B cell (primary cell): ENCODE results near the gene NTHL1. TPM values are rescaled to one million over a fixed set of nuclear protein-coding genes. Genes with fewer than 3 reads are reported as not detected.

Experiments
- ATAC-seq: fragments of 200-7000 bp; cut with Tn5 transposase; one replicate; pipeline ENCODE4 v1.10.0; 2021; ENCODE audit warnings: low read depth, mild to moderate bottlenecking, moderate number of reproducible peaks, moderate library complexity
- CTCF ChIA-PET: fragments of 350-600 bp; sonication (Branson Sonifier 250); formaldehyde crosslinking; loops from one replicate; lab custom pipeline; 2021; ENCODE audit warnings: antibody characterized with exemption, inconsistent platforms; lab: Charles Lee
- POLR2A ChIA-PET: fragments of 350-600 bp; sonication (Branson Sonifier 250); formaldehyde crosslinking; loops from one replicate; lab custom pipeline; 2021; ENCODE audit warnings: antibody characterized with exemption; lab: Charles Lee
- DNase-seq: peaks from one replicate; pipeline ENCODE4 v3.0.0; 2013
- H2AFZ ChIP-seq: 2 replicates; pipeline ENCODE4 v1.6.1; 2012; ENCODE audit warnings: mild to moderate bottlenecking, low read depth, low read length; ENCODE audit not compliant: insufficient read depth, poor library complexity, severe bottlenecking
- H3K27ac ChIP-seq, 2 donors: 1 replicate in 1 of 2; 2 replicates in 1 of 2; pipeline ENCODE4 v1.5.1; 2012 to 2013; ENCODE audit warnings: low read length in 2 of 2, mild to moderate bottlenecking in 2 of 2, moderate library complexity in 1 of 2
- H3K27me3 ChIP-seq, 4 experiments: fragments of 200-600 bp in 1 of 4; sonication (generic) in 1 of 4; replicated peaks in 1 of 4; 1 replicate in 2 of 4; 2 replicates in 2 of 4; pipeline versions ENCODE4 v1.6.1 to v1.7.0; 2013 to 2016; ENCODE audit warnings: low read length in 3 of 4, mild to moderate bottlenecking in 2 of 4, mixed read lengths in 1 of 4, moderate library complexity in 1 of 4; ENCODE audit not compliant: insufficient read depth in 4 of 4, control insufficient read depth in 3 of 4; ENCODE audit errors: control extremely low read depth in 1 of 4
- H3K36me3 ChIP-seq, 2 experiments: replicated peaks in 1 of 2; 1 replicate in 1 of 2; 2 replicates in 1 of 2; pipeline versions ENCODE4 v1.6.1 to v1.7.1; 2013; ENCODE audit warnings: low read length in 1 of 2; ENCODE audit not compliant: insufficient read depth in 2 of 2, control insufficient read depth in 1 of 2; ENCODE audit errors: control extremely low read depth in 1 of 2, extremely low read depth in 1 of 2
- H3K4me1 ChIP-seq, 2 donors: fragments of 200-600 bp in 1 of 2; sonication (generic) in 1 of 2; 1 replicate in 1 of 2; 2 replicates in 1 of 2; pipeline versions ENCODE4 v1.5.1 to v1.6.1; 2013 to 2017; ENCODE audit warnings: low read length in 2 of 2; ENCODE audit not compliant: control insufficient read depth in 2 of 2, insufficient read depth in 2 of 2
- H3K4me2 ChIP-seq: replicated peaks from 2 replicates; pipeline ENCODE3; 2012; ENCODE audit warnings: mild to moderate bottlenecking, low read depth, low read length; ENCODE audit not compliant: poor library complexity, severe bottlenecking
- H3K4me3 ChIP-seq, 5 experiments: fragments of 200-600 bp in 1 of 5; sonication (generic) in 1 of 5; 1 replicate in 3 of 5; 2 replicates in 2 of 5; pipeline versions ENCODE4 v1.5.1 to v1.7.0; 2011 to 2016; ENCODE audit warnings: low read length in 4 of 5, mild to moderate bottlenecking in 4 of 5, low read depth in 2 of 5, control low read depth in 1 of 5, moderate library complexity in 1 of 5; ENCODE audit not compliant: insufficient read depth in 1 of 5; ENCODE audit errors: control extremely low read depth in 1 of 5, extremely low read depth in 1 of 5
- H3K79me2 ChIP-seq: fragments of 200-600 bp; sonication (generic); one replicate; pipeline ENCODE4 v1.6.0; 2016; ENCODE audit warnings: low read length; ENCODE audit not compliant: control insufficient read depth, insufficient read depth
- H3K9ac ChIP-seq: fragments of 200-600 bp; sonication (generic); 2 replicates; pipeline ENCODE4 v1.6.1; 2017; ENCODE audit warnings: mild to moderate bottlenecking, low read length, moderate library complexity
- H3K9me3 ChIP-seq, 3 donors: one replicate each; pipeline versions ENCODE4 v1.6.1 to v1.7.1; 2013; ENCODE audit warnings: low read length in 2 of 3; ENCODE audit not compliant: control insufficient read depth in 2 of 3, insufficient read depth in 1 of 3; ENCODE audit errors: control extremely low read depth in 1 of 3
- H4K20me1 ChIP-seq: 2 replicates; pipeline ENCODE4 v1.6.0; 2012; ENCODE audit warnings: mild to moderate bottlenecking, low read length; ENCODE audit not compliant: insufficient read depth, control insufficient read depth, poor library complexity, severe bottlenecking
- H3K27ac Mint-ChIP-seq: one replicate; pipeline ENCODE4 v1.8.0; 2021; ENCODE audit warnings: mixed read lengths
- H3K27me3 Mint-ChIP-seq: one replicate; pipeline ENCODE4 v1.8.0; 2021; ENCODE audit warnings: mixed read lengths
- H3K4me1 Mint-ChIP-seq: one replicate; pipeline ENCODE4 v1.8.0; 2021; ENCODE audit warnings: mixed read lengths
- H3K4me3 Mint-ChIP-seq: one replicate; pipeline ENCODE4 v1.8.0; 2021; ENCODE audit warnings: mixed read lengths
- H3K9me3 Mint-ChIP-seq: one replicate; pipeline ENCODE4 v1.8.0; 2022; ENCODE audit warnings: mixed read lengths; ENCODE audit not compliant: insufficient read depth
- EZH2 ChIP-seq: IDR thresholded peaks from 2 replicates; pipeline ENCODE4 v1.6.1; 2012; ENCODE audit warnings: borderline replicate concordance, low read depth, mild to moderate bottlenecking, moderate library complexity, low read length; ENCODE audit not compliant: insufficient read depth, poor library complexity, severe bottlenecking
- WGBS: methylation state at CpG from one replicate; pipeline ENCODE4 v1.1.5; 2013; ENCODE audit warnings: missing lambda C conversion rate; ENCODE audit not compliant: insufficient coverage; 5-methylcytosine and 5-hydroxymethylcytosine counted together
- intact Hi-C: fragments of 100-400 bp; cut with micrococcal nuclease; formaldehyde crosslinking; loops from one replicate; pipeline ENCODE4 v1.10.0; 2022
- polyA plus RNA-seq: library from polyadenylated mRNA; depleted of rRNA; stranded (reverse); fragments of >200 nt; gene quantifications from 2 replicates; pipeline ENCODE4 v1.2.3, GENCODE V29; 2012
- total RNA-seq, 2 donors: library from RNA; stranded (reverse); fragments of 120-200 nt in 1 of 2; gene quantifications; 1 replicate in 1 of 2; 2 replicates in 1 of 2; pipeline versions ENCODE4 v1.2.3 to v1.2.4, GENCODE V29; 2013 to 2022
- TF ChIP-seq, protein P1 (sequence below): fragments of 200-600 bp; IDR thresholded peaks from one replicate; pipeline ENCODE4 v1.8.0; 2022; ENCODE audit warnings: antibody characterized with exemption, mild to moderate bottlenecking

NTHL1 gene
- total and polyA plus RNA-seq, 2 donors (not counting 1 experiment from before 2014, with no cell fraction given), result 17.5 to 27.6 TPM

GRCh38 chr16:2024032-2024420, 23.6 kb downstream of the NTHL1 start:
- H3K4me3 ChIP-seq, result no peak overlapping the region
- ATAC-seq (no peak), DNase-seq (no peak)
- peaks cover 34 to 41% of the 10 kb centered on the region in 2 donors for H3K4me1 ChIP-seq
- POLR2A ChIA-PET, result no interaction called here
- H2AFZ ChIP-seq, result no peak overlapping the region
- Mint-ChIP-seq H3K9me3 (no peaks in the 10 kb centered on the region), H3K4me3 (peak overlapping the region; percentile 55), H3K4me1 (peaks cover 19% of the 10 kb centered on the region), H3K27me3 (peaks cover 24% of the 10 kb centered on the region), H3K27ac (peak overlapping the region; percentile 61)
- H3K9me3 ChIP-seq, result no peaks in the 10 kb centered on the region
- no peak overlapping the region for H3K27ac ChIP-seq
- no peaks in the 10 kb centered on the region for H4K20me1 ChIP-seq
- H3K27me3 ChIP-seq, result peaks cover 0 to 63% (median 26%) of the 10 kb centered on the region in 4 experiments
- H3K9ac ChIP-seq, result no peak overlapping the region
- intact Hi-C loops, result loop anchor here (10.0 kb wide), 2 partner anchors 231 to 481 kb away; partner anchors contain the start of gene ECI1
- H3K4me2 ChIP-seq, result no peak overlapping the region
- WGBS, result 95% methylated on average over 12 of the region's 12 CpGs
- TF ChIP-seq EZH2, result no peak
- TF ChIP-seq, protein P1, sequence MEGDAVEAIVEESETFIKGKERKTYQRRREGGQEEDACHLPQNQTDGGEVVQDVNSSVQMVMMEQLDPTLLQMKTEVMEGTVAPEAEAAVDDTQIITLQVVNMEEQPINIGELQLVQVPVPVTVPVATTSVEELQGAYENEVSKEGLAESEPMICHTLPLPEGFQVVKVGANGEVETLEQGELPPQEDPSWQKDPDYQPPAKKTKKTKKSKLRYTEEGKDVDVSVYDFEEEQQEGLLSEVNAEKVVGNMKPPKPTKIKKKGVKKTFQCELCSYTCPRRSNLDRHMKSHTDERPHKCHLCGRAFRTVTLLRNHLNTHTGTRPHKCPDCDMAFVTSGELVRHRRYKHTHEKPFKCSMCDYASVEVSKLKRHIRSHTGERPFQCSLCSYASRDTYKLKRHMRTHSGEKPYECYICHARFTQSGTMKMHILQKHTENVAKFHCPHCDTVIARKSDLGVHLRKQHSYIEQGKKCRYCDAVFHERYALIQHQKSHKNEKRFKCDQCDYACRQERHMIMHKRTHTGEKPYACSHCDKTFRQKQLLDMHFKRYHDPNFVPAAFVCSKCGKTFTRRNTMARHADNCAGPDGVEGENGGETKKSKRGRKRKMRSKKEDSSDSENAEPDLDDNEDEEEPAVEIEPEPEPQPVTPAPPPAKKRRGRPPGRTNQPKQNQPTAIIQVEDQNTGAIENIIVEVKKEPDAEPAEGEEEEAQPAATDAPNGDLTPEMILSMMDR, result no peak
- CTCF ChIA-PET, result interaction anchor here (1.0 to 4.7 kb wide), 4 partner anchors 24 to 130 kb away, joined by 3 to 35 read pairs (median 15); partner anchors contain the start of genes NTHL1, RAB26, TRAF7 and TSC2
- H3K79me2 ChIP-seq, result no peaks in the 10 kb centered on the region
- H3K36me3 ChIP-seq, result no peaks in the 10 kb centered on the region
